Neuron (in vitro differentiated cells): ENCODE data around the gene LDLRAP1.

Experiments
- H2AFZ ChIP-seq: one replicate; pipeline ENCODE4 v1.6.1; 2013; ENCODE audit warnings: low read depth, mild to moderate bottlenecking, inconsistent platforms, low read length, moderate library complexity
- H3K27me3 ChIP-seq: one replicate; pipeline ENCODE4 v1.6.1; 2013; ENCODE audit warnings: low read length; ENCODE audit not compliant: insufficient read depth
- H3K36me3 ChIP-seq: one replicate; pipeline ENCODE4 v1.6.1; 2013; ENCODE audit warnings: low read length; ENCODE audit not compliant: insufficient read depth
- H3K4me1 ChIP-seq: one replicate; pipeline ENCODE4 v1.6.1; 2013; ENCODE audit warnings: low read length; ENCODE audit not compliant: insufficient read depth
- H3K4me3 ChIP-seq: 2 replicates; pipeline ENCODE4 v1.5.1; 2013; ENCODE audit warnings: mild to moderate bottlenecking, low read length, moderate library complexity
- H3K9me3 ChIP-seq: one replicate; pipeline ENCODE4 v1.6.1; 2013; ENCODE audit warnings: low read length

Gene LDLRAP1

GRCh38 chr1:25516686-25517085 is 26.7 kb upstream of the LDLRAP1 start:
- Histone ChIP-seq H3K4me1 (peaks cover 1% of the 10 kb centered on the region), H3K27me3 (no peaks in the 10 kb centered on the region), H2AFZ (no peak overlapping the region), H3K4me3 (no peak overlapping the region), H3K9me3 (peaks cover 2% of the 10 kb centered on the region), H3K36me3 (no peaks in the 10 kb centered on the region)

- Histone ChIP-seq H3K4me1 (peaks cover 11% of the 10 kb centered on the region), H3K27me3 (no peaks in the 10 kb centered on the region), H3K9me3 (peaks cover under 1% of the 10 kb centered on the region), H3K4me3 (no peak overlapping the region), H3K36me3 (no peaks in the 10 kb centered on the region), H2AFZ (no peak overlapping the region)
Measured at GRCh38 chr1:25517476-25518394, 25.7 kb upstream of the LDLRAP1 start.

DNA sequence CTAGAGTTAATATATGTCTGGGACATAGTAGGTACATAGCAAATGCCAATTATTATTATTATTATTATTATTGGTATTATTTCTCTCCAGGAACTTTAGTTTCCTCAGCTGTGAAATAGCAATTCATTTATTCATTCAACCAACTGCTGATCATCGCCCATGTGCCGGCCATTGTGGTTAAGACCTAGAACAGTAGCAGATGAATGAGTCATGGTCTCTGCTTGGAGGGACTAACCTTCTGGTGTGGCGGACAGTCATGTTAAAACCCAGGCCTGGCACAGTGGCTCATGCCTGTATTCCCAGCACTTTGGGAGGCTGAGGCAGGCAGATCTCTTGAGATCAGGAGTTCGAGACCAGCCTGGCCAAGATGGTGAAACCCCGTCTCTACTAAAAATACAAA is 23.8 kb upstream of the LDLRAP1 start:
- peaks cover 4% of the 10 kb centered on the region for H3K9me3 ChIP-seq
- no peaks in the 10 kb centered on the region for H3K36me3 ChIP-seq
- no peaks in the 10 kb centered on the region for H3K27me3 ChIP-seq
- H3K4me1 ChIP-seq, result peaks cover 12% of the 10 kb centered on the region
- no peak overlapping the region for H3K4me3 ChIP-seq
- H2AFZ ChIP-seq, result no peak overlapping the region

- Histone ChIP-seq H3K9me3 (peaks cover 8% of the 10 kb centered on the region), H3K27me3 (no peaks in the 10 kb centered on the region), H3K4me3 (no peak overlapping the region), H2AFZ (no peak overlapping the region), H3K36me3 (no peaks in the 10 kb centered on the region), H3K4me1 (peaks cover 12% of the 10 kb centered on the region)
Measured at GRCh38 chr1:25520446-25521061, 22.9 kb upstream of the LDLRAP1 start.

DNA sequence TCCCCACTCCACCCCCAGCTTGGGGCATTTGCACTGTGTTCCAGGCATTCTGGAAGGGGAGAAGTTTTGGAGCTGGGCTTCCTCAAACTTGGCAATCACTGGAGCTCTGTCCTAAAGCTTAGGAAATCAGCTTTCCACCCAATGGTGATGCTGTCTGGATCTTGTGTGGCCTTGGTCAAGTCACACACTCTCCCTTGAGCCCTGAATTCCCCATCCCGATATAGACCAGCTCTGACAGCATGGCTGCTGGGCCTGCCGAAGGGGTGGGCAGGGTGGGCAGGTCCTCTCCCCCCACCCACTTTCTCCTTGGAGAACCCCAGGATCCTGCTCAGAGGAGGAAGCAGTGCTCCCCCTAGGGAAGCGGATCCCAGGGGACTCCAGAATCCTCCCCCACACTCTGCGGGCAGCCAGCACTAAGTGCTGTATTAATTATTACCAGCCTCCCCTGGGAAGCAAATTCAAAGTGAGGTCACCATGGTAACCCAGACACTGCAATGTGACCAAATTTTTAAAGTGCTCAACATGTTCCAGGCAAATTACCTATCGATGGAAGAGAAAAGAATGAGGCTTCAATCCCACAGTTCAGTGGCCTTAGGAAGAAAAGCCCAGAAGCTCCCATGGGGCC is 21.3 kb upstream of the LDLRAP1 start:
- no peak overlapping the region for H2AFZ ChIP-seq
- peaks cover 8% of the 10 kb centered on the region for H3K9me3 ChIP-seq
- no peak overlapping the region for H3K4me3 ChIP-seq
- H3K36me3 ChIP-seq, result no peaks in the 10 kb centered on the region
- H3K4me1 ChIP-seq, result peaks cover 12% of the 10 kb centered on the region
- H3K27me3 ChIP-seq, result no peaks in the 10 kb centered on the region

GRCh38 chr1:25523542-25523941 is 19.9 kb upstream of the LDLRAP1 start:
- H2AFZ ChIP-seq, result no peak overlapping the region
- no peaks in the 10 kb centered on the region for H3K27me3 ChIP-seq
- H3K36me3 ChIP-seq, result no peaks in the 10 kb centered on the region
- peaks cover 12% of the 10 kb centered on the region for H3K4me1 ChIP-seq
- peaks cover 8% of the 10 kb centered on the region for H3K9me3 ChIP-seq
- H3K4me3 ChIP-seq, result no peak overlapping the region

- H3K4me1 ChIP-seq, result peaks cover 12% of the 10 kb centered on the region
- H2AFZ ChIP-seq, result no peak overlapping the region
- H3K9me3 ChIP-seq, result peaks cover 8% of the 10 kb centered on the region
- H3K4me3 ChIP-seq, result no peak overlapping the region
- H3K27me3 ChIP-seq, result no peaks in the 10 kb centered on the region
- H3K36me3 ChIP-seq, result no peaks in the 10 kb centered on the region
Measured at GRCh38 chr1:25524568-25525360, 18.6 kb upstream of the LDLRAP1 start.

GRCh38 chr1:25525361-25525688 is 18.1 kb upstream of the LDLRAP1 start:
- Histone ChIP-seq H2AFZ (no peak overlapping the region), H3K9me3 (peaks cover 8% of the 10 kb centered on the region), H3K36me3 (no peaks in the 10 kb centered on the region), H3K4me1 (peaks cover 12% of the 10 kb centered on the region), H3K27me3 (no peaks in the 10 kb centered on the region), H3K4me3 (no peak overlapping the region)

DNA sequence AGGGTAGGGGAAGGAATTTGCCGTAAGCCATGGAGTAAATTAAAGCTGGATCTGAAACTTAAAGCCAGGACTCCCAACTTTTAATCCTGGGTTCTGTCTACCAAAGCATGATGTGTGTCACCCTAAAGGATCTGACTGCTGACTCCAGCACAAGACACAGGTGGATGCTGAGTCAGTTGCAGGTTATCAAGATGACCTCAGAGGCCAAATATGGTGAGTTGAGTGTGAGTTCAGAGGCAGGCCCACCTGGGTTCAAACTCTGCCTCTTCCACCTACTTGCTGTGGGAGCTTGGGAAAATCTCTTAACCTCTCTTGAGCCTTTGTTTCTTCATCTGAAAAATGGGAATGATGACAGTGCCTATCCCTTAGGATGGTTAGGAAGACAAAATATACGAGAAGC is 16.7 kb upstream of the LDLRAP1 start:
- Histone ChIP-seq H3K4me3 (no peak overlapping the region), H3K36me3 (no peaks in the 10 kb centered on the region), H3K4me1 (peaks cover 10% of the 10 kb centered on the region), H3K9me3 (peaks cover 8% of the 10 kb centered on the region), H3K27me3 (no peaks in the 10 kb centered on the region), H2AFZ (no peak overlapping the region)

DNA sequence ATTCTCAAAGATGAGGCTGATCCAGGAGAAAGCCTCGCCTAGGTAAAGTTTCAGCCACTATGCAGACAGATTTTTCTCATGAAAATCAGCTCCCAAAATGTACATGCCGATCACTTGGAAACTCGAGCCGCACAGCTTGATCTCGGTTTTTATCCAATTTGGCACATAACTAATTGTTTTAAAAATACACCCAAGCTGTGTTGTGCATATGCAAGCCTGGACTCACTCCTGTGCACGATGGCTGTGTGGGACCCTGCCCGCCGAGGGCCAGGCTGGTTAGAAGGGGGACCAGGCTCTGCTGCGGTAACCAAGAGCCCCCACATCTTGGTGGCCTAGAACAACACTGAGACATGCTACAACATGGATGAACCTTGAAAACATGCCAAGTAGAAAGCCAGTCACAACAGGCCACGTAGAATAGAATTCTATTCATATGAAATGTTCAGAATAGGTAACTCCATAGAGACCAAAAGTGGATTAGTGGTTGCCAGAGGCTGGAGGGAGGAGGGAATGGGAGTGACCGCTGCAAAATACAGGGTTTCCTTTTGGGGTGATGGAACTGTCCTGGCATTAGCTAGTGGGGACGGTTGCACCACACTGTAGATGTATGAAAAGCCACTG is 16.1 kb upstream of the LDLRAP1 start:
- Histone ChIP-seq H3K4me1 (peaks cover 5% of the 10 kb centered on the region), H3K9me3 (peaks cover 8% of the 10 kb centered on the region), H3K36me3 (no peaks in the 10 kb centered on the region), H2AFZ (no peak overlapping the region), H3K27me3 (no peaks in the 10 kb centered on the region), H3K4me3 (no peak overlapping the region)

GRCh38 chr1:25527946-25528595 is 15.3 kb upstream of the LDLRAP1 start:
- Histone ChIP-seq H3K4me3 (no peak overlapping the region), H3K27me3 (peaks cover 4% of the 10 kb centered on the region), H2AFZ (no peak overlapping the region), H3K36me3 (no peaks in the 10 kb centered on the region), H3K9me3 (peaks cover 8% of the 10 kb centered on the region), H3K4me1 (no peaks in the 10 kb centered on the region)

GRCh38 chr1:25528881-25529517 is 14.4 kb upstream of the LDLRAP1 start:
- no peaks in the 10 kb centered on the region for H3K4me1 ChIP-seq
- peaks cover 8% of the 10 kb centered on the region for H3K9me3 ChIP-seq
- H3K4me3 ChIP-seq, result no peak overlapping the region
- no peaks in the 10 kb centered on the region for H3K36me3 ChIP-seq
- no peak overlapping the region for H2AFZ ChIP-seq
- peaks cover 4% of the 10 kb centered on the region for H3K27me3 ChIP-seq
